GM23338 (cell line): ENCODE results near the gene GPHN. TPM values are rescaled to one million over a fixed set of nuclear protein-coding genes. Genes with fewer than 3 reads are reported as not detected.

Experiments used
- ATAC-seq: fragments of 200-7000 bp; cut with Tn5 transposase; 3 replicates; pipeline ENCODE4 v1.9.1; 2020
- DNase-seq: peaks from one replicate; pipeline ENCODE4 v3.0.0-alpha.2; 2015; ENCODE audit warnings: low spot score
- H2AFZ ChIP-seq: fragments of 200-600 bp; sonication (generic); 2 replicates; pipeline ENCODE4 v1.8.0; 2016; ENCODE audit warnings: antibody characterized with exemption, mild to moderate bottlenecking, moderate library complexity
- H3F3A ChIP-seq: fragments of 200-600 bp; sonication (generic); replicated peaks from 2 replicates; pipeline ENCODE4 v1.8.0; 2017; ENCODE audit warnings: antibody characterized with exemption, mixed run types, low read depth
- H3K27ac ChIP-seq: fragments of 200-600 bp; sonication (generic); 2 replicates; pipeline ENCODE4 v1.6.1; 2016; ENCODE audit warnings: low read depth
- H3K27me3 ChIP-seq: fragments of 200-600 bp; sonication (generic); 2 replicates; pipeline ENCODE4 v1.8.0; 2016; ENCODE audit warnings: mild to moderate bottlenecking, mixed run types, moderate library complexity; ENCODE audit not compliant: insufficient read depth
- H3K36me3 ChIP-seq: fragments of 200-600 bp; sonication (generic); 2 replicates; pipeline ENCODE4 v1.8.0; 2016; ENCODE audit warnings: mild to moderate bottlenecking; ENCODE audit not compliant: insufficient read depth
- H3K4me1 ChIP-seq: fragments of 200-600 bp; sonication (generic); 2 replicates; pipeline ENCODE4 v1.8.0; 2016; ENCODE audit warnings: mild to moderate bottlenecking, moderate library complexity; ENCODE audit not compliant: insufficient read depth
- H3K4me2 ChIP-seq: fragments of 200-600 bp; sonication (generic); 2 replicates; pipeline ENCODE4 v1.7.1; 2017; ENCODE audit warnings: mixed run types
- H3K4me3 ChIP-seq: fragments of 200-600 bp; sonication (generic); 2 replicates; pipeline ENCODE4 v1.6.1; 2016; ENCODE audit warnings: mixed run types
- H3K79me2 ChIP-seq: fragments of 200-600 bp; sonication (generic); replicated peaks from 2 replicates; pipeline ENCODE4 v1.8.0; 2017; ENCODE audit warnings: mild to moderate bottlenecking; ENCODE audit not compliant: insufficient read depth
- H3K9me2 ChIP-seq: fragments of 200-600 bp; sonication (generic); 2 replicates; pipeline ENCODE4 v1.8.0; 2017; ENCODE audit not compliant: insufficient read depth
- H4K20me1 ChIP-seq: fragments of 200-600 bp; sonication (generic); replicated peaks from 2 replicates; pipeline ENCODE4 v1.8.0; 2017; ENCODE audit warnings: mild to moderate bottlenecking; ENCODE audit not compliant: insufficient read depth
- H3K27ac Mint-ChIP-seq: 2 replicates; pipeline ENCODE4 v1.8.0; 2020; ENCODE audit warnings: inconsistent platforms, mild to moderate bottlenecking, moderate library complexity, mixed read lengths
- H3K27me3 Mint-ChIP-seq: 3 replicates; pipeline ENCODE4 v1.8.0; 2022; ENCODE audit warnings: low read depth, mild to moderate bottlenecking, moderate library complexity, mixed read lengths, inconsistent platforms; ENCODE audit not compliant: insufficient read depth, poor library complexity
- H3K36me3 Mint-ChIP-seq: 3 replicates; pipeline ENCODE4 v1.8.0; 2021; ENCODE audit warnings: low read depth, mild to moderate bottlenecking, inconsistent platforms, moderate library complexity, mixed read lengths
- H3K4me1 Mint-ChIP-seq: 3 replicates; pipeline ENCODE4 v1.8.0; 2020; ENCODE audit warnings: mild to moderate bottlenecking, inconsistent platforms, mixed read lengths
- H3K4me3 Mint-ChIP-seq: 3 replicates; pipeline ENCODE4 v1.8.0; 2021; ENCODE audit warnings: moderate library complexity, mild to moderate bottlenecking, inconsistent platforms, mixed read lengths
- H3K9me3 Mint-ChIP-seq: 3 replicates; pipeline ENCODE4 v1.8.0; 2020; ENCODE audit warnings: moderate library complexity, mild to moderate bottlenecking, inconsistent platforms, mixed read lengths
- CREB1 ChIP-seq: fragments of 250-450 bp; sonication (Bioruptor Pico); IDR thresholded peaks from 2 replicates; pipeline ENCODE4 v1.5.0; 2020; ENCODE audit warnings: low read depth, mild to moderate bottlenecking, moderate library complexity
- ETS1 ChIP-seq: IDR thresholded peaks from 2 replicates; pipeline ENCODE4 v1.6.1; 2016; ENCODE audit warnings: antibody characterized with exemption
- EZH2 ChIP-seq: fragments of 200-600 bp; sonication (generic); IDR thresholded peaks from one replicate; pipeline ENCODE4 v1.8.0; 2017; ENCODE audit warnings: antibody characterized with exemption, mild to moderate bottlenecking, low read depth; ENCODE audit not compliant: unreplicated experiment
- EZH2phosphoT487 ChIP-seq: fragments of 200-600 bp; sonication (generic); IDR thresholded peaks from one replicate; pipeline ENCODE4 v1.8.1; 2018; ENCODE audit warnings: antibody characterized with exemption; ENCODE audit not compliant: unreplicated experiment
- JUNB ChIP-seq: IDR thresholded peaks from one replicate; pipeline ENCODE4 v1.6.1; 2016; ENCODE audit warnings: antibody characterized with exemption; ENCODE audit not compliant: unreplicated experiment
- NANOG ChIP-seq: IDR thresholded peaks from 2 replicates; pipeline ENCODE4 v1.6.1; 2016; ENCODE audit warnings: antibody characterized with exemption, borderline replicate concordance
- POLR2AphosphoS5 ChIP-seq: IDR thresholded peaks from 2 replicates; pipeline ENCODE4 v1.6.1; 2016; ENCODE audit warnings: antibody characterized with exemption, low read depth
- REST ChIP-seq: IDR thresholded peaks from one replicate; pipeline ENCODE4 v1.6.1; 2018; ENCODE audit warnings: antibody characterized with exemption; ENCODE audit not compliant: unreplicated experiment
- STAT1 ChIP-seq: IDR thresholded peaks from one replicate; pipeline ENCODE4 v1.6.1; 2016; ENCODE audit warnings: antibody characterized with exemption; ENCODE audit not compliant: unreplicated experiment
- ZNF114 ChIP-seq: fragments of 250-450 bp; sonication (Bioruptor Pico); IDR thresholded peaks from 2 replicates; pipeline ENCODE4 v1.5.0; 2020; ENCODE audit warnings: mild to moderate bottlenecking, moderate library complexity
- ZNF331 ChIP-seq: fragments of 250-450 bp; sonication (Bioruptor Pico); IDR thresholded peaks from 2 replicates; pipeline ENCODE4 v1.5.0; 2020; ENCODE audit warnings: low read depth, mild to moderate bottlenecking, moderate library complexity
- polyA plus RNA-seq: library from polyadenylated mRNA; unstranded; fragments of >200 nt; fragmentation: Nextera tagmentation; extraction: Ambion mirVana; gene quantifications from 2 replicates; pipeline ENCODE4 v1.2.1, GENCODE V29; 2016
- total RNA-seq: library from RNA; depleted of rRNA; stranded (reverse); fragments of >200 nt; shearing (Covaris generic); gene quantifications from 2 replicates; pipeline ENCODE4 v1.2.3, GENCODE V29; 2014
- TF ChIP-seq, protein P1 (sequence below), 2 experiments: fragments of 200-600 bp in 1 of 2; sonication (generic) in 1 of 2; conservative IDR thresholded peaks; 2 replicates each; pipeline versions ENCODE4 v1.5.1 to v1.6.1; 2016 to 2017; ENCODE audit warnings: antibody characterized with exemption in 2 of 2, low read depth in 2 of 2, mild to moderate bottlenecking in 2 of 2, moderate library complexity in 1 of 2
- TF ChIP-seq, protein P2 (sequence below): fragments of 250-450 bp; sonication (Bioruptor Pico); IDR thresholded peaks from 2 replicates; pipeline ENCODE4 v1.5.0; 2020; ENCODE audit warnings: mild to moderate bottlenecking, moderate library complexity

The GPHN gene
- total and polyA plus RNA-seq, 2 experiments from 2014 or later: 17.6 to 20.6 TPM

DNA sequence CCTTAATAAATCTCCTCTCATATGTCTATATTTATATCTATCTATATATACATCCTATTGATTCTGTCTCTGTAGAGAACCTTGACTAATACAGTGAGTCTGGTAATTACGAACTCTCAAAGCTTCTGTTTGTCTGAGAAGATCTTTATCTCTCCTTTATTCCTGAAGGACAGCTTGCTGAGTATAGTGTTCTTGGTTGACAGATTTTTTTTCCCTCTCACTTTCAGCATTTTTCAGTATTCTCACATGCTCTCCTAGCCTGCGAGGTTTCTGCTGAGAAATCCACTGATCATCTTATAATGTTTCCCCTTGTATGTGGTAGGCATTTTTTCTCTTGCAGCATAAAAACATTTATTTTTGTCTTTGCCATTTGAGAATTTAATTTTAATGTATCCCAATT, 67.1 kb downstream of the GPHN start:
- no peaks in the 10 kb centered on the region for H3K4me1 ChIP-seq

More for the DNA sequence above, 67.1 kb downstream of the GPHN start:
- TF ChIP-seq EZH2phosphoT487 (no peak), EZH2 (no peak), STAT1 (no peak), ETS1 (no peak), ZNF114 (CRISPR knock-in tag) (no peak), CREB1 (CRISPR knock-in tag) (no peak), JUNB (no peak), REST (no peak), ZNF331 (CRISPR knock-in tag) (no peak), POLR2AphosphoS5 (no peak), NANOG (no peak)
- TF ChIP-seq, protein P1, sequence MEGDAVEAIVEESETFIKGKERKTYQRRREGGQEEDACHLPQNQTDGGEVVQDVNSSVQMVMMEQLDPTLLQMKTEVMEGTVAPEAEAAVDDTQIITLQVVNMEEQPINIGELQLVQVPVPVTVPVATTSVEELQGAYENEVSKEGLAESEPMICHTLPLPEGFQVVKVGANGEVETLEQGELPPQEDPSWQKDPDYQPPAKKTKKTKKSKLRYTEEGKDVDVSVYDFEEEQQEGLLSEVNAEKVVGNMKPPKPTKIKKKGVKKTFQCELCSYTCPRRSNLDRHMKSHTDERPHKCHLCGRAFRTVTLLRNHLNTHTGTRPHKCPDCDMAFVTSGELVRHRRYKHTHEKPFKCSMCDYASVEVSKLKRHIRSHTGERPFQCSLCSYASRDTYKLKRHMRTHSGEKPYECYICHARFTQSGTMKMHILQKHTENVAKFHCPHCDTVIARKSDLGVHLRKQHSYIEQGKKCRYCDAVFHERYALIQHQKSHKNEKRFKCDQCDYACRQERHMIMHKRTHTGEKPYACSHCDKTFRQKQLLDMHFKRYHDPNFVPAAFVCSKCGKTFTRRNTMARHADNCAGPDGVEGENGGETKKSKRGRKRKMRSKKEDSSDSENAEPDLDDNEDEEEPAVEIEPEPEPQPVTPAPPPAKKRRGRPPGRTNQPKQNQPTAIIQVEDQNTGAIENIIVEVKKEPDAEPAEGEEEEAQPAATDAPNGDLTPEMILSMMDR (conservative IDR thresholded peaks at IDR 0.05; ENCODE audit: low read depth in 2 of 2): no peak
- TF ChIP-seq, protein P2, sequence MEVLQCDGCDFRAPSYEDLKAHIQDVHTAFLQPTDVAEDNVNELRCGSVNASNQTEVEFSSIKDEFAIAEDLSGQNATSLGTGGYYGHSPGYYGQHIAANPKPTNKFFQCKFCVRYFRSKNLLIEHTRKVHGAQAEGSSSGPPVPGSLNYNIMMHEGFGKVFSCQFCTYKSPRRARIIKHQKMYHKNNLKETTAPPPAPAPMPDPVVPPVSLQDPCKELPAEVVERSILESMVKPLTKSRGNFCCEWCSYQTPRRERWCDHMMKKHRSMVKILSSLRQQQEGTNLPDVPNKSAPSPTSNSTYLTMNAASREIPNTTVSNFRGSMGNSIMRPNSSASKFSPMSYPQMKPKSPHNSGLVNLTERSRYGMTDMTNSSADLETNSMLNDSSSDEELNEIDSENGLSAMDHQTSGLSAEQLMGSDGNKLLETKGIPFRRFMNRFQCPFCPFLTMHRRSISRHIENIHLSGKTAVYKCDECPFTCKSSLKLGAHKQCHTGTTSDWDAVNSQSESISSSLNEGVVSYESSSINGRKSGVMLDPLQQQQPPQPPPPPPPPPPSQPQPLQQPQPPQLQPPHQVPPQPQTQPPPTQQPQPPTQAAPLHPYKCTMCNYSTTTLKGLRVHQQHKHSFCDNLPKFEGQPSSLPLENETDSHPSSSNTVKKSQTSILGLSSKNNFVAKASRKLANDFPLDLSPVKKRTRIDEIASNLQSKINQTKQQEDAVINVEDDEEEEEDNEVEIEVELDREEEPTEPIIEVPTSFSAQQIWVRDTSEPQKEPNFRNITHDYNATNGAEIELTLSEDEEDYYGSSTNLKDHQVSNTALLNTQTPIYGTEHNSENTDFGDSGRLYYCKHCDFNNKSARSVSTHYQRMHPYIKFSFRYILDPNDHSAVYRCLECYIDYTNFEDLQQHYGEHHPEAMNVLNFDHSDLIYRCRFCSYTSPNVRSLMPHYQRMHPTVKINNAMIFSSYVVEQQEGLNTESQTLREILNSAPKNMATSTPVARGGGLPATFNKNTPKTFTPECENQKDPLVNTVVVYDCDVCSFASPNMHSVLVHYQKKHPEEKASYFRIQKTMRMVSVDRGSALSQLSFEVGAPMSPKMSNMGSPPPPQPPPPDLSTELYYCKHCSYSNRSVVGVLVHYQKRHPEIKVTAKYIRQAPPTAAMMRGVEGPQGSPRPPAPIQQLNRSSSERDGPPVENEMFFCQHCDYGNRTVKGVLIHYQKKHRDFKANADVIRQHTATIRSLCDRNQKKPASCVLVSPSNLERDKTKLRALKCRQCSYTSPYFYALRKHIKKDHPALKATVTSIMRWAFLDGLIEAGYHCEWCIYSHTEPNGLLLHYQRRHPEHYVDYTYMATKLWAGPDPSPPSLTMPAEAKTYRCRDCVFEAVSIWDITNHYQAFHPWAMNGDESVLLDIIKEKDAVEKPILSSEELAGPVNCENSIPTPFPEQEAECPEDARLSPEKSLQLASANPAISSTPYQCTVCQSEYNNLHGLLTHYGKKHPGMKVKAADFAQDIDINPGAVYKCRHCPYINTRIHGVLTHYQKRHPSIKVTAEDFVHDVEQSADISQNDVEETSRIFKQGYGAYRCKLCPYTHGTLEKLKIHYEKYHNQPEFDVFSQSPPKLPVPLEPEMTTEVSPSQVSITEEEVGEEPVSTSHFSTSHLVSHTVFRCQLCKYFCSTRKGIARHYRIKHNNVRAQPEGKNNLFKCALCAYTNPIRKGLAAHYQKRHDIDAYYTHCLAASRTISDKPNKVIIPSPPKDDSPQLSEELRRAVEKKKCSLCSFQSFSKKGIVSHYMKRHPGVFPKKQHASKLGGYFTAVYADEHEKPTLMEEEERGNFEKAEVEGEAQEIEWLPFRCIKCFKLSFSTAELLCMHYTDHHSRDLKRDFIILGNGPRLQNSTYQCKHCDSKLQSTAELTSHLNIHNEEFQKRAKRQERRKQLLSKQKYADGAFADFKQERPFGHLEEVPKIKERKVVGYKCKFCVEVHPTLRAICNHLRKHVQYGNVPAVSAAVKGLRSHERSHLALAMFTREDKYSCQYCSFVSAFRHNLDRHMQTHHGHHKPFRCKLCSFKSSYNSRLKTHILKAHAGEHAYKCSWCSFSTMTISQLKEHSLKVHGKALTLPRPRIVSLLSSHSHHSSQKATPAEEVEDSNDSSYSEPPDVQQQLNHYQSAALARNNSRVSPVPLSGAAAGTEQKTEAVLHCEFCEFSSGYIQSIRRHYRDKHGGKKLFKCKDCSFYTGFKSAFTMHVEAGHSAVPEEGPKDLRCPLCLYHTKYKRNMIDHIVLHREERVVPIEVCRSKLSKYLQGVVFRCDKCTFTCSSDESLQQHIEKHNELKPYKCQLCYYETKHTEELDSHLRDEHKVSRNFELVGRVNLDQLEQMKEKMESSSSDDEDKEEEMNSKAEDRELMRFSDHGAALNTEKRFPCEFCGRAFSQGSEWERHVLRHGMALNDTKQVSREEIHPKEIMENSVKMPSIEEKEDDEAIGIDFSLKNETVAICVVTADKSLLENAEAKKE (CRISPR knock-in tag): no peak
- Histone ChIP-seq H3K27me3 (no peaks in the 10 kb centered on the region), H3K4me3 (no peak overlapping the region), H2AFZ (no peak overlapping the region), H3F3A (no peaks in the 10 kb centered on the region), H3K27ac (no peak overlapping the region), H3K9me2 (no peaks in the 10 kb centered on the region), H4K20me1 (no peaks in the 10 kb centered on the region), H3K4me2 (no peak overlapping the region), H3K36me3 (no peaks in the 10 kb centered on the region), H3K79me2 (peaks cover 72% of the 10 kb centered on the region)
- no peak overlapping the region for H3K27ac Mint-ChIP-seq
- H3K4me3 Mint-ChIP-seq: no peak overlapping the region
- no peak for DNase-seq
- no peak for ATAC-seq
- peaks cover 43% of the 10 kb centered on the region; the same call in 2 of the 3 replicates for H3K36me3 Mint-ChIP-seq
- H3K4me1 Mint-ChIP-seq: no peaks in the 10 kb centered on the region
- H3K9me3 Mint-ChIP-seq: peaks cover 48% of the 10 kb centered on the region
- no peaks in the 10 kb centered on the region for H3K27me3 Mint-ChIP-seq
